SU-DHL-6 (cell line): Measurements from ENCODE around the gene EML3.
"Not testable (repeated sequence)": the region's sequence is repeated elsewhere in the genome, so short reads cannot be mapped to it uniquely, and the experiment has no call there.

Experiments used
- H2AFZ ChIP-seq: fragments of 200-600 bp; sonication (generic); 2 replicates; pipeline ENCODE4 v1.6.1; 2014; ENCODE audit warnings: low read depth, mild to moderate bottlenecking, moderate library complexity, mixed read lengths, antibody characterized with exemption, low read length; ENCODE audit not compliant: severe bottlenecking
- H3F3A ChIP-seq: fragments of 200-600 bp; shearing (Covaris generic); 2 replicates; pipeline ENCODE4 v1.6.0; 2016; ENCODE audit warnings: antibody characterized with exemption, mild to moderate bottlenecking; ENCODE audit not compliant: insufficient read depth
- H3K27ac ChIP-seq: fragments of 200-600 bp; sonication (generic); 2 replicates; pipeline ENCODE4 v1.5.1; 2016; ENCODE audit warnings: low read depth, mild to moderate bottlenecking, low read length, moderate library complexity, mixed read lengths
- H3K27me3 ChIP-seq: fragments of 200-600 bp; sonication (generic), shearing (Covaris generic); 2 replicates; pipeline ENCODE4 v1.6.0; 2014; ENCODE audit warnings: mild to moderate bottlenecking, low read length
- H3K36me3 ChIP-seq: fragments of 200-600 bp; sonication (generic); 2 replicates; pipeline ENCODE4 v1.6.1; 2014; ENCODE audit warnings: mild to moderate bottlenecking, low read length, mixed read lengths
- H3K4me2 ChIP-seq: fragments of 300-600, 200-600 bp; shearing (Covaris generic), sonication (generic); 2 replicates; pipeline ENCODE4 v1.6.0; 2014; ENCODE audit warnings: low read length, low read depth, mild to moderate bottlenecking; ENCODE audit not compliant: poor library complexity, severe bottlenecking
- H3K4me3 ChIP-seq: fragments of 200-600 bp; sonication (generic); 2 replicates; pipeline ENCODE4 v1.5.1; 2014; ENCODE audit warnings: antibody characterized with exemption, low read length, mild to moderate bottlenecking, mixed read lengths; ENCODE audit not compliant: insufficient read depth, poor library complexity, severe bottlenecking
- H3K79me2 ChIP-seq: fragments of 200-600 bp; sonication (generic); 2 replicates; pipeline ENCODE4 v1.6.1; 2014; ENCODE audit warnings: mild to moderate bottlenecking, low read length, moderate library complexity; ENCODE audit not compliant: insufficient read depth
- H3K9ac ChIP-seq: fragments of 200-600 bp; sonication (generic); 2 replicates; pipeline ENCODE4 v1.7.0; 2014; ENCODE audit warnings: mild to moderate bottlenecking, low read length
- H3K9me2 ChIP-seq: fragments of 200-600 bp; sonication (generic); replicated peaks from 2 replicates; pipeline ENCODE4 v1.6.1; 2014; ENCODE audit warnings: low read length; ENCODE audit not compliant: insufficient read depth
- H3K9me3 ChIP-seq: fragments of 200-600 bp; sonication (generic); 2 replicates; pipeline ENCODE4 v1.6.1; 2014; ENCODE audit warnings: low read length, mixed read lengths; ENCODE audit not compliant: insufficient read depth
- H4K20me1 ChIP-seq: fragments of 200-600 bp; sonication (generic); 2 replicates; pipeline ENCODE4 v1.6.1; 2014; ENCODE audit warnings: low read depth, mild to moderate bottlenecking, antibody characterized with exemption, low read length, moderate library complexity, mixed read lengths
- CTCF ChIP-seq: fragments of 200-600 bp; sonication (generic); IDR thresholded peaks from one replicate; pipeline ENCODE4 v1.5.1; 2017; ENCODE audit warnings: antibody characterized with exemption, mild to moderate bottlenecking, low read length, moderate library complexity; ENCODE audit not compliant: insufficient read depth, poor library complexity, severe bottlenecking
- EZH2phosphoT487 ChIP-seq: fragments of 200-600 bp; sonication (generic), shearing (Covaris generic); conservative IDR thresholded peaks from 2 replicates; pipeline ENCODE4 v1.6.1; 2018; ENCODE audit warnings: mild to moderate bottlenecking, antibody characterized with exemption, low read length, moderate library complexity, mixed read lengths

Gene EML3

DNA sequence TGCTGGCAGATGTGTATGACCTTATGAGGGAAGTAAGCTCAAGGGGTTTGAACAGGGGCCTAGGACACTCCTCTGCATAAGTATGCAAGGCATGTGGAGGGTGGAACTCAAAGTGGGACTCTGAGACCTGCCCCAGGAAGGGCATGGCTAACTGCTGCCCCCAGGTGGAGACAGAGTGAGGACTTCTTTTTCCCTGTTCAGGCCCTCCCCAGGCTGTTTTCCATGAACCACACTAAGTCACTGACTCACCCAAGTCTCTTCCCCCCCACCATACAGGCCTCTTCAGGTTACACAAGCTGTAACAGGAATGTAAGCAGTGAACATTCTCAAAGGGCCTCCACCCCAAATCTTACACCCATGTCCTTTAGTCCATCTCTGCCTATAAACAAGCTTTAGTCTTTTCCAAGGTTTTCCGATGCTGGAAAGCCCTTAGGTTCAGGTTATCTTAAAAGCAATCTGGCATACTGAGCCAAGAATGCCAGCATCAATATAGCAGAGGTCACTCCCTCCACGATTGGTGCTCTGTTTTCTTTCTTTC, 51.9 kb downstream of the EML3 start:
- H3K4me3 ChIP-seq: no peak overlapping the region
- H3K9me2 ChIP-seq: no peaks in the 10 kb centered on the region
- H3K4me2 ChIP-seq: no peak overlapping the region
- H3K9me3 ChIP-seq: no peaks in the 10 kb centered on the region
- no peak overlapping the region for H3K9ac ChIP-seq
- no peak overlapping the region for H2AFZ ChIP-seq
- TF ChIP-seq EZH2phosphoT487 (no peak), CTCF (no peak)
- no peaks in the 10 kb centered on the region for H3K27me3 ChIP-seq
- H3K27ac ChIP-seq: no peak overlapping the region
- H4K20me1 ChIP-seq: peaks cover 7% of the 10 kb centered on the region; the same call in 1 of the 2 replicates
- peaks cover 8% of the 10 kb centered on the region; the same call in 1 of the 2 replicates for H3K79me2 ChIP-seq
- H3F3A ChIP-seq: peaks cover 23% of the 10 kb centered on the region
- peaks cover 17% of the 10 kb centered on the region; the same call in 1 of the 2 replicates for H3K36me3 ChIP-seq

DNA sequence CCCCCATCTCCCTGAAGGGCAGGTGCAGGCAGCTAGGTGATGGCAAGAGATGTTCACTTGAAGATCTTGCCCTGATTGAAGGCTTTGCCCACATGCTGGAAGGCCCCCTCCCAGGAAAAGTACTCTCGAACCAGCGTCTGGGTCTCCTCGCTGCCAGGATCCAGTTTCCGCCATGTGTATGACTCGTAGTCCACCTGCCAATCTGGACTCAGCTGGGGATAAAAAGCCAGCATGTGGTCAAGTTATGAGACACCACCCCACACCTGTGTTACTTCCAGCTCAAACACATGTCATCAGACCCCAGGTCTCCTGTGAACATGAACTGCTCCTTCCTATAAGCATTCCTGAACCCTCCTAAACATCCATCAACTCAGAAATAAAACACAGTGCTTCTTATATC, 52.9 kb downstream of the EML3 start:
- H2AFZ ChIP-seq, H3K9me3 ChIP-seq, H4K20me1 ChIP-seq, H3K4me2 ChIP-seq, H3K9me2 ChIP-seq, H3K27ac ChIP-seq, H3K27me3 ChIP-seq, H3K79me2 ChIP-seq, H3K4me3 ChIP-seq, H3K9ac ChIP-seq, H3K36me3 ChIP-seq: not testable (repeated sequence)
- H3F3A ChIP-seq: peaks cover 28% of the 10 kb centered on the region

DNA sequence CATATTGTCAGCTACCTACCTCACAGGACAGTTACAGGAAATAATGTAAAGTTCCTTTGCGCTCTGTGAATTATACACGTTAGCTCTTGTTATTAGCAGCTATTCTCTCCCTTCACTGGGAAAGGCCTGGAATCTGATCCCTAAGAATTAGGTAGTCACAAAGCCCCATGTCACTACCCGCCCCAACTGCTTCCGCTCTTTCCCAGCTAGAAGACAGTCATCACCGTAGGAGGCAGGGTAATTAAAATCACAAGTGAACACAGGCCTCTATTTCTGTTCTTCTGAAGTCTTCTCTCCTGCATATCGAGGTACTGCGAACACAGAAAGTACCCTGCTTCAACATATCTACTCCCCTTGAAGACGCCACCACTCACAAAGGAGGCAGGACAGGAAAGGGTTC, 53.4 kb downstream of the EML3 start:
- no peak for TF ChIP-seq CTCF
- no peak for TF ChIP-seq EZH2phosphoT487
- H3K27ac ChIP-seq: no peak overlapping the region

GRCh38 chr11:62558669-62559068, 53.9 kb downstream of the EML3 start:
- Histone ChIP-seq H3F3A (peaks cover 28% of the 10 kb centered on the region), H3K27me3 (no peaks in the 10 kb centered on the region), H3K27ac (no peak overlapping the region), H3K4me3 (no peak overlapping the region), H4K20me1 (peaks cover 3% of the 10 kb centered on the region; the same call in 1 of the 2 replicates), H3K9me3 (no peaks in the 10 kb centered on the region), H3K4me2 (no peak overlapping the region), H3K79me2 (peaks cover 2% of the 10 kb centered on the region; the same call in 1 of the 2 replicates), H3K36me3 (peaks cover 7% of the 10 kb centered on the region; the same call in 1 of the 2 replicates), H3K9ac (no peak overlapping the region), H3K9me2 (no peaks in the 10 kb centered on the region), H2AFZ (no peak overlapping the region)
- TF ChIP-seq EZH2phosphoT487: no peak
- no peak for TF ChIP-seq CTCF

More for the DNA sequence above, 53.4 kb downstream of the EML3 start:
- peaks cover 10% of the 10 kb centered on the region; the same call in 1 of the 2 replicates for H3K36me3 ChIP-seq
- no peak overlapping the region for H3K4me2 ChIP-seq
- H2AFZ ChIP-seq: no peak overlapping the region
- H3K9ac ChIP-seq: no peak overlapping the region
- H3K4me3 ChIP-seq: no peak overlapping the region
- peaks cover 28% of the 10 kb centered on the region for H3F3A ChIP-seq
- H3K79me2 ChIP-seq: peaks cover 6% of the 10 kb centered on the region; the same call in 1 of the 2 replicates
- no peaks in the 10 kb centered on the region for H3K9me2 ChIP-seq
- H3K27me3 ChIP-seq: no peaks in the 10 kb centered on the region
- H4K20me1 ChIP-seq: peaks cover 6% of the 10 kb centered on the region; the same call in 1 of the 2 replicates
- H3K9me3 ChIP-seq: no peaks in the 10 kb centered on the region
